Ascending aorta (tissue), 2 donors: ENCODE results near the gene ARHGAP26. TPM values are rescaled to one million over a fixed set of nuclear protein-coding genes. Genes with fewer than 3 reads are reported as not detected.

Experiments used
- DNase-seq, 2 donors: peaks; one replicate each; pipeline ENCODE4 v3.0.0-alpha.2; 2019; ENCODE audit warnings: low spot score in 2 of 2
- H3K27ac ChIP-seq, 2 donors: fragments of 200-600 bp; sonication (generic); one replicate each; pipeline ENCODE4 v1.5.1; 2016 to 2017; ENCODE audit warnings: mild to moderate bottlenecking in 1 of 2
- H3K27me3 ChIP-seq: fragments of 200-600 bp; sonication (generic); one replicate; pipeline ENCODE4 v1.5.1; 2017
- H3K36me3 ChIP-seq, 2 donors: fragments of 200-600 bp; sonication (generic); one replicate each; pipeline ENCODE4 v1.5.1; 2016
- H3K4me1 ChIP-seq, 2 donors: fragments of 200-600 bp; sonication (generic); one replicate each; pipeline ENCODE4 v1.5.1; 2016 to 2017; ENCODE audit warnings: mild to moderate bottlenecking in 1 of 2
- H3K4me3 ChIP-seq, 2 donors: fragments of 200-600 bp; sonication (generic); one replicate each; pipeline ENCODE4 v1.5.1; 2016 to 2017; ENCODE audit warnings: mild to moderate bottlenecking in 1 of 2
- H3K9me3 ChIP-seq, 2 donors: fragments of 200-600 bp; sonication (generic); one replicate each; pipeline ENCODE4 v1.5.1; 2016
- intact Hi-C: fragments of 100-400 bp; cut with DNase I; formaldehyde crosslinking; loops from one replicate; pipeline ENCODE4 v1.15.1; 2023
- total RNA-seq: library from RNA; depleted of rRNA; stranded (reverse); fragments of >200 nt; gene quantifications from one replicate; pipeline ENCODE4 v1.1.0, GENCODE V29; 2016
- TF ChIP-seq, protein P1 (sequence below), 3 experiments: fragments of 200-600 bp in 2 of 3; fragments of 450-650 bp in 1 of 3; sonication (generic) in 2 of 3; IDR thresholded peaks; one replicate each; pipeline ENCODE4 v1.5.1; 2016 to 2019; ENCODE audit warnings: antibody characterized with exemption in 3 of 3, mild to moderate bottlenecking in 1 of 3, moderate library complexity in 1 of 3

ARHGAP26 gene
- total RNA-seq, 1 donor from 2014 or later, result 34.9 TPM

DNA sequence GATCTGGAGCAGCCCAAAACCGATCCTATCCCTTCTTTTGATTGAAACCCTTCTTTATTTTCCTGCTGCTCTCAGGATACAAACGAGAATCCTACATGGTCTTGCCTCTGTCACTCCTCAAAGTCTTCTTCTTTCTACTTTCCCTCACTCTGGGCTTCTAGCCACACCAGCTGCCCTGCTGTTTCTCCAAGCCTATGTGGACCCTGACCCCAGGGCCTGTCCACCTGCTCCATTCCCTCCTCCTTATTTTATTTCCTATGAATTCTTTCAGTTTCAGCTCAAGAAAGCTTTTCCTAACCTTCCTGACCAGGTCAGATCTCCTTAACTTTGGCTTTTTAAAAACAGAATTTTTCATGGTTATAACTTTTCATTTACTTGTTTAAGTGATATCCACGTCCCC is 141.0 kb downstream of the ARHGAP26 start:
- TF ChIP-seq, protein P1, sequence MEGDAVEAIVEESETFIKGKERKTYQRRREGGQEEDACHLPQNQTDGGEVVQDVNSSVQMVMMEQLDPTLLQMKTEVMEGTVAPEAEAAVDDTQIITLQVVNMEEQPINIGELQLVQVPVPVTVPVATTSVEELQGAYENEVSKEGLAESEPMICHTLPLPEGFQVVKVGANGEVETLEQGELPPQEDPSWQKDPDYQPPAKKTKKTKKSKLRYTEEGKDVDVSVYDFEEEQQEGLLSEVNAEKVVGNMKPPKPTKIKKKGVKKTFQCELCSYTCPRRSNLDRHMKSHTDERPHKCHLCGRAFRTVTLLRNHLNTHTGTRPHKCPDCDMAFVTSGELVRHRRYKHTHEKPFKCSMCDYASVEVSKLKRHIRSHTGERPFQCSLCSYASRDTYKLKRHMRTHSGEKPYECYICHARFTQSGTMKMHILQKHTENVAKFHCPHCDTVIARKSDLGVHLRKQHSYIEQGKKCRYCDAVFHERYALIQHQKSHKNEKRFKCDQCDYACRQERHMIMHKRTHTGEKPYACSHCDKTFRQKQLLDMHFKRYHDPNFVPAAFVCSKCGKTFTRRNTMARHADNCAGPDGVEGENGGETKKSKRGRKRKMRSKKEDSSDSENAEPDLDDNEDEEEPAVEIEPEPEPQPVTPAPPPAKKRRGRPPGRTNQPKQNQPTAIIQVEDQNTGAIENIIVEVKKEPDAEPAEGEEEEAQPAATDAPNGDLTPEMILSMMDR (IDR thresholded peaks at IDR 0.05), result no peak
- intact Hi-C loops, result no loop called here
- Histone ChIP-seq H3K4me1 (no peaks in the 10 kb centered on the region), H3K36me3 (peaks cover 34 to 79% of the 10 kb centered on the region in 2 donors), H3K9me3 (no peaks in the 10 kb centered on the region), H3K4me3 (no peak overlapping the region), H3K27me3 (no peaks in the 10 kb centered on the region), H3K27ac (no peak overlapping the region)
- DNase-seq, result no peak

DNA sequence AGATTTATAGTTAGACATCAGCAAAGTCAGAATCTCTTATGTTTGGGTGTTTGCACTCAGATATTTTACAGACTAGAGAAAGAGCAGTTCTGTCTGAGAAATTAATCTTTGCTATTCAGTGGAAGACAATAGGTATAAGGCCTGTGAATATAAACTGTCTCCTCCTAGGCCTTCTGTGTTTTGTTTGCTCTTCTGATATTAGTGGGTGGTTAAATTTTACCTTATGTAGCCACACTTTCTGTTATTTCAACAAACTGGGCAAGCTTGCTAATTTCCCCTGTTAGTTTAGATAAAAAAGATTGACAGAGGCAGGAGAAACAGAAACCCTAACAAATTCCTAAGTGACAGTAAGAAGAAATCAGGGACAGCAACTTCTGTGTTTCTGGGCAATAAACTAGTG is 141.6 kb downstream of the ARHGAP26 start:
- intact Hi-C loops, result no loop called here
- Histone ChIP-seq H3K9me3 (no peaks in the 10 kb centered on the region), H3K36me3 (peaks cover 34 to 79% of the 10 kb centered on the region in 2 donors), H3K4me1 (no peaks in the 10 kb centered on the region), H3K27me3 (no peaks in the 10 kb centered on the region), H3K27ac (no peak overlapping the region), H3K4me3 (no peak overlapping the region)
- TF ChIP-seq, protein P1 (IDR thresholded peaks at IDR 0.05), result no peak
- DNase-seq, result no peak

DNA sequence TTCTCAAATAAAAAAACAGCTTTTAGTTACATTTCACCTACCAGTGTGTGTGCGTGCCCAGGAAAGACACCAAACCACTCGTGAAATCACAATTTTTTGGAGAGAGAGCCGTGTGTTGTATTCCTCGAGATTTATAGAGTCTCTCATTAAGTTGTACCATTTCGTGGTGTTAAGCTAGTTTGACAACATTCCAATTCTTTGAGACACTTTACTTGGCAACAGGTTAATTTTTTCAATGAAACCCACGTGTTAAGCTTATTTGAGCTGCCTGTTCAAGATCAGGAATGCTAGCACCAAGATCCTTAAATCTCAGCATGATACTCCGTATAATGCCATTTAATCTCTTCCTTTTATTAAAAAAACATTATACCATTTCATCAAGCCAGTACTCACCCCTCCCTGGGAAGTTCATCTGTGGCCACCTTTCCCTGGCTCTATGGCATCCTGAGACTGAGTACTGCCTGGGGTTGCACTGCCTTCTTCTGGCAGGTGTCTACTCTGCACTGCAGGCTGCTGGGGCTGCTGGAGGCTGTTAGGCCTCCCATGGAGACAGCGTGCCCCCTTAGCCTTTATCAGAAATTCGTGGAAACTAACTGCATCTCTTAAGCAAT is 143.7 kb downstream of the ARHGAP26 start:
- Histone ChIP-seq H3K27me3 (no peaks in the 10 kb centered on the region), H3K4me3 (no peak overlapping the region), H3K9me3 (no peaks in the 10 kb centered on the region), H3K4me1 (no peaks in the 10 kb centered on the region), H3K27ac (no peak overlapping the region), H3K36me3 (peaks cover 31 to 62% of the 10 kb centered on the region in 2 donors)
- intact Hi-C loops, result no loop called here
- TF ChIP-seq, protein P1 (IDR thresholded peaks at IDR 0.05), result no peak
- no peak for DNase-seq

DNA sequence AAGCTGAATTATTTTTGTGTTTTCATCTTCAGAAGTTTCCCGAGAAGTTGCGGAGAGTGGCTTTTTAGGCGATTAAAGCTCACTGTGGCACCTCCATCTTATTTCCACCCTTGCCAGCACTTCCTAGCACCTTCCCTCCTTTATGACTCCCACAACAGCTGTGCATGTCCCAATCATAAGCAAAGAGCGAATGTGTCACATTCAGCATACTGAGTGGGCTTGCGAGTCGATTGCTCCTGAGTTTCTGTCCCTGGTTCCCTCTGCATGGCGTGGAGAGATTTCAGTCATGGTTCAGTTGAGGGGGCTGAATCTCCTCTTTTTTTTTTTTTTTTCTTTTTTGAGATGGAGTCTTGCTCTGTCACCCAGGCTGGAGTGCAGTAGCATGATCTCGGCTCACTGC is 144.9 kb downstream of the ARHGAP26 start:
- no peak for DNase-seq
- intact Hi-C loops, result no loop called here
- TF ChIP-seq, protein P1 (IDR thresholded peaks at IDR 0.05), result no peak
- Histone ChIP-seq H3K4me1 (no peaks in the 10 kb centered on the region), H3K27me3 (no peaks in the 10 kb centered on the region), H3K4me3 (no peak overlapping the region), H3K36me3 (peaks cover 30 to 64% of the 10 kb centered on the region in 2 donors), H3K9me3 (no peaks in the 10 kb centered on the region), H3K27ac (no peak overlapping the region)

DNA sequence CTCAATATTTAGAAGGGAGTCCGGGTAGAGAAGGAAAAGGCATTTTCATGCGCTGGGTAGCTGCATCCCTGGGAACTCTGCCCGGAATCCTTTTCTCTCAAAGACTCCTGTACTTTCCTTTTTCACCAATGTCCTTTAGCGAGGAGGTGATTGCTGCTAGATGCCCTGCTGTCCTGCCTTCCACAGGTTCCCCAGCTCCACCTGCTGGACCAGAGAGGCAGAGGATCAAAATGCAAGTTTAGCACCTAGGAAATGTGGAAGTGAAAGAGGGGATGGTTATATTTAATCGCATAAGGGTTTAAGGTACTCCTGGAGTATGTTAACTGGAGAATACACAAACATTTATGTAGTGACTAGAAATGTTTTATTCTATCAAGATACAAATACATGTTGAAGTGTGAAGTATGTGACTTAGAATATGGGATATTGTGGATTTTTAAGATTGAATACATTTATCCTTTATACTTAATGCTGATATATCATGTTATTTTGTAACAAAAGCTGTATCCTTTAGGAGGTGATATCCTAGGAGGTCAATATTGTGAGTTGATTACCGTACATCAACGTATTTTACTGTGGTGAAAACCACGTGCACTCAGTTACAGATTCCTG is 145.7 kb downstream of the ARHGAP26 start:
- no peak for DNase-seq
- H3K36me3 ChIP-seq, result peaks cover 23 to 55% of the 10 kb centered on the region in 2 donors
- intact Hi-C loops, result no loop called here
- TF ChIP-seq, protein P1 (IDR thresholded peaks at IDR 0.05), result peak in 1 of 3 experiments; percentile 25
- H3K4me3 ChIP-seq, result no peak overlapping the region
- no peaks in the 10 kb centered on the region for H3K27me3 ChIP-seq
- H3K9me3 ChIP-seq, result no peaks in the 10 kb centered on the region
- H3K4me1 ChIP-seq, result no peaks in the 10 kb centered on the region
- H3K27ac ChIP-seq, result no peak overlapping the region
